Pancreas (tissue), 10 donors: ENCODE results near the gene TBC1D7. TPM values are rescaled to one million over a fixed set of nuclear protein-coding genes. Genes with fewer than 3 reads are reported as not detected.
A peak's percentile ranks its signal among the peaks of the same experiment; 100 is the strongest.

Experiments
- ATAC-seq, 4 donors: fragments of 200-7000 bp; cut with Tn5 transposase; one replicate each; pipeline versions ENCODE4 v1.8.0 to v1.9.1; 2020; ENCODE audit warnings: mild to moderate bottlenecking in 4 of 4, moderate library complexity in 4 of 4
- DNase-seq, 6 donors: peaks; one replicate each; pipeline ENCODE4 v3.0.0-alpha.2; 2020
- FAIRE-seq: peaks from 2 replicates; lab custom pipeline; 2012; peaks lifted over from hg19 to GRCh38; lab: Jason Lieb, UNC
- H3K27ac ChIP-seq, 4 donors: fragments of 200-600 bp; sonication (generic); 1 replicate in 3 of 4; 2 replicates in 1 of 4; pipeline versions ENCODE4 v1.5.0 to v1.8.0; 2020
- H3K27me3 ChIP-seq, 4 donors: fragments of 200-600 bp; one replicate each; pipeline ENCODE4 v1.8.0; 2021
- H3K36me3 ChIP-seq, 3 donors: fragments of 200-600 bp; sonication (generic) in 1 of 3; one replicate each; pipeline versions ENCODE4 v1.5.0 to v1.8.0; 2020 to 2021
- H3K4me1 ChIP-seq, 3 donors: fragments of 200-600 bp; one replicate each; pipeline ENCODE4 v1.8.0; 2021
- H3K4me3 ChIP-seq, 4 donors: fragments of 200-600 bp; sonication (generic) in 2 of 4; one replicate each; pipeline versions ENCODE4 v1.5.0 to v1.8.0; 2020 to 2021
- H3K9me3 ChIP-seq, 4 donors: fragments of 200-600 bp; one replicate each; pipeline ENCODE4 v1.8.0; 2021
- CTCF ChIP-seq, 4 donors: fragments of 200-600 bp; sonication (generic) in 3 of 4; IDR thresholded peaks; one replicate each; pipeline versions ENCODE4 v1.5.0 to v1.8.0; 2021; ENCODE audit warnings: antibody characterized with exemption in 4 of 4
- whole genome bisulfite sequencing, 2 donors: extraction: QIAGEN DNeasy Blood & Tissue Kit; methylation state at CpG; one replicate each; pipeline ENCODE4 v1.1.7; 2013; 5-methylcytosine and 5-hydroxymethylcytosine counted together
- intact Hi-C, 3 donors: fragments of 100-400 bp; cut with DNase I; formaldehyde crosslinking; loops; one replicate each; pipeline versions ENCODE4 v1.11.1 to v1.14.2; 2022
- polyA plus RNA-seq, 2 donors: library from polyadenylated mRNA; stranded (reverse); fragments of 200-250 nt; gene quantifications; one replicate each; pipeline ENCODE4 v1.2.3, GENCODE V29; 2013
- total RNA-seq, 6 donors: library from RNA; stranded (reverse); fragmentation: NEBNext Ultra II Directional in 4 of 6; extraction: Animal tissue kit (Norgen Biotek cat#: 25700) in 4 of 6; gene quantifications; one replicate each; pipeline versions ENCODE4 v1.2.1 to v1.2.4, GENCODE V29; 2021 to 2023
- donor health status: healthy with polysubstance abuse.
- donor health status: DM: no; HTN: no; CAD: no; lungs with moderate emphysema.
- donor health status: DM: no; HTN: no; CAD: no.
- donor health status: control.
- donor health status: control.
- donor health status: Bipolar disorder and iron deficiency.
- donor health status: DM: yes; HTN: yes; CAD: no.
- donor health status: DM: no; HTN: no; CAD: no.
- donor health status: DM: no; HTN: no; CAD: no.
- donor health status: DM: yes; HTN: yes; CAD: no.

Gene TBC1D7
- total and polyA plus RNA-seq, 8 donors = 3.3 to 8.4 (median 6.7) TPM

GRCh38 chr6:13364842-13365241 is 36.5 kb upstream of the TBC1D7 start:
- ATAC-seq (no peak), FAIRE-seq (no peak), DNase-seq (peak in 1 of 6 donors; percentile 71)
- intact Hi-C loops = no loop called here
- H3K27ac ChIP-seq = no peak overlapping the region
- no peaks in the 10 kb centered on the region for H3K27me3 ChIP-seq
- no peaks in the 10 kb centered on the region for H3K36me3 ChIP-seq
- no peak for TF ChIP-seq CTCF (IDR thresholded peaks at IDR 0.05)
- H3K9me3 ChIP-seq = no peaks in the 10 kb centered on the region
- H3K4me1 ChIP-seq = peaks cover 0 to 4% (median 4%) of the 10 kb centered on the region in 3 donors
- WGBS, 2 donors = 97 to 98% methylated on average over 34 of the region's 34 CpGs
- no peak overlapping the region for H3K4me3 ChIP-seq

GRCh38 chr6:13362412-13362811 is 34.1 kb upstream of the TBC1D7 start:
- no peak for TF ChIP-seq CTCF (IDR thresholded peaks at IDR 0.05)
- intact Hi-C loops = no loop called here
- FAIRE-seq (no peak), DNase-seq (no peak), ATAC-seq (no peak)
- H3K27ac ChIP-seq = no peak overlapping the region
- no peaks in the 10 kb centered on the region for H3K9me3 ChIP-seq
- no peaks in the 10 kb centered on the region for H3K36me3 ChIP-seq
- H3K4me1 ChIP-seq = no peaks in the 10 kb centered on the region
- WGBS, 2 donors = 83 to 85% methylated on average over 5 of the region's 5 CpGs
- no peaks in the 10 kb centered on the region for H3K27me3 ChIP-seq
- H3K4me3 ChIP-seq = no peak overlapping the region

DNA sequence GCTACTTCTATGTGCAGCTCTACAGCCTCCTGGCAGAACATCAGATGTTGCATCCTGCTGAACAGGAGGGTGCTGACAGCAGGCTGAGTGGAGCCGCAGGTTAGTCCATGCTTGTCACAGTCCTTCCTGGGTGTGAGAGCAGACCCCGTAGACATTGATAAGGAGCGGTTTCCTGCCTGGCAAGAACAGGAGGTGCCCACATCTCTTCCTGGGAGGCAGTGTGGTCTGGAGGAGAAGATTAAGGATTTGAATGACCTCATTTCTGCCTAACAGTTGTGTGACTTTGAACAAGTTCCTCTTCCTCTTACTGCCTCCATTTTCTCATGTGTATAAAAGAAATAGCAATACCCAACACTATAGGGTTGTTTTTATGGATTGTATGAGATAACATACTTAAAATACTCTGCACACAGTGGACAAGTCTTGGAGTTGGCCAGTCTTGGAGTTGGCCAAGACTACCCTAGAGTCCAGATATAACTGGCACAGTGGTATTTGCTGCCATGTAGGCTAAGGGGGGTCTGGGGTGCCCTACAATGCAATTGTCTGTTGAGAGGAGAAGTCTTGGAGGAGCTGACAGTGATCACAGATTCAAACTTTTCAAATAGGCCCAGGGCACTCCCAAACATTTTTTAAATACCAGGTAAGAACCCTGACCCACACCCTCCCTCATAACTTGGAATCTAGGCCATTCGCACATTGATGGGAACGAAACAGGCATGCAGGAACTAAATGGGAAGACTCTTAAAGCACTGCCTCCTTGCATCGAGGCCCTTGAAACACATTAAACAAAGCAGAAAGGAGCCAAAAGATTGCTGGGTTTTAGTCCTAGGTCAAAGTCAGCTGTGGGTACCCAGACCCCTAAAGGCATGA is 32.6 kb upstream of the TBC1D7 start:
- 83 to 84% methylated on average over 6 of the region's 6 CpGs for WGBS, 2 donors
- no peaks in the 10 kb centered on the region for H3K27me3 ChIP-seq
- FAIRE-seq (no peak), ATAC-seq (peak in 1 of 4 donors; percentile 15), DNase-seq (no peak)
- no peak overlapping the region for H3K4me3 ChIP-seq
- intact Hi-C loops = no loop called here
- no peaks in the 10 kb centered on the region for H3K4me1 ChIP-seq
- H3K36me3 ChIP-seq = no peaks in the 10 kb centered on the region
- H3K9me3 ChIP-seq = no peaks in the 10 kb centered on the region
- no peak for TF ChIP-seq CTCF (IDR thresholded peaks at IDR 0.05)
- no peak overlapping the region for H3K27ac ChIP-seq

DNA sequence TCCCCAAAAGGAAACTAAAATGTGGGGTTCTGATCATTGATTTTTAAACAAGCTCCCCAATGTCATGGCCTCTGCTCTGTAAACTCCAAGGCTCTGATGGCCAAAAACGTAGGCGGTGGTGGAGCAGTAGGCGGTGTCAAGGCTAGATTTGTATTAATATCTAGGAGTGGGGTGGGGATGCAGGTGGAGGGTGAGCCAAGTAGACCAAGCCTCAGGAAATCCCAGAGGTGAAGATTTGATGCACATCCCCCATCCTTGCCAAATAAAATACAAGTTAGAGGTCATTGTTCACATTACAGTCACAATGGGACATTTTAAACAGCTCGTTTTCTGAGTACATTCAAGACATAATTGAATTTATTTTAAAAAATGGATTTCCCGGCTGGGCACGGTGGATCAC is 30.9 kb upstream of the TBC1D7 start:
- Histone ChIP-seq H3K36me3 (no peaks in the 10 kb centered on the region), H3K4me1 (no peaks in the 10 kb centered on the region), H3K9me3 (no peaks in the 10 kb centered on the region), H3K4me3 (no peak overlapping the region), H3K27me3 (no peaks in the 10 kb centered on the region), H3K27ac (no peak overlapping the region)
- intact Hi-C loops = no loop called here
- no peak for FAIRE-seq
- no peak for ATAC-seq
- 84 to 87% methylated on average over 6 of the region's 6 CpGs for WGBS, 2 donors
- no peak for TF ChIP-seq CTCF (IDR thresholded peaks at IDR 0.05)
- DNase-seq = no peak

DNA sequence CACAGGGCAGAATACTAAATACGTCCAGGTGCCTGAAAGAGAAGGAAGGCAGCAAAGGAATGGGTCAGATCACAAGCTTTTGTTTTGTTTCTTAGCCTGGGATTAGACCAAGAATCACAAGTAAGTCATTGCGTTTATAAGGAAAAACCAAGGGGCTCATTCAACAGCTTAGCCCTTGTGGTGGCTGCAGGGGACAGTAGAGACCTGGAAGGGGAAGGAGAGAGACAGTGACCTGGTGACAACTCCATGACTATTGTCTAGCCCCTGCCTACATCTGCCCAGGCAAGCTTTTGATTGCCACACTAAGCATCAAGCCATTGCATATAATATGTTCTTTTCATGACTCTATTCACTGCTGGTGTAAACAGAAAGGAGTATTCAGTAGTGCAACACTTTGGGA is 30.2 kb upstream of the TBC1D7 start:
- Histone ChIP-seq H3K4me1 (no peaks in the 10 kb centered on the region), H3K27me3 (no peaks in the 10 kb centered on the region), H3K27ac (no peak overlapping the region), H3K4me3 (no peak overlapping the region), H3K9me3 (no peaks in the 10 kb centered on the region), H3K36me3 (no peaks in the 10 kb centered on the region)
- ATAC-seq (no peak), DNase-seq (no peak), FAIRE-seq (no peak)
- WGBS, 2 donors = 93 to 94% methylated on average over 2 of the region's 2 CpGs
- TF ChIP-seq CTCF (IDR thresholded peaks at IDR 0.05) = no peak
- intact Hi-C loops = no loop called here
